ENCODE data around the gene CCDC177.

DNA sequence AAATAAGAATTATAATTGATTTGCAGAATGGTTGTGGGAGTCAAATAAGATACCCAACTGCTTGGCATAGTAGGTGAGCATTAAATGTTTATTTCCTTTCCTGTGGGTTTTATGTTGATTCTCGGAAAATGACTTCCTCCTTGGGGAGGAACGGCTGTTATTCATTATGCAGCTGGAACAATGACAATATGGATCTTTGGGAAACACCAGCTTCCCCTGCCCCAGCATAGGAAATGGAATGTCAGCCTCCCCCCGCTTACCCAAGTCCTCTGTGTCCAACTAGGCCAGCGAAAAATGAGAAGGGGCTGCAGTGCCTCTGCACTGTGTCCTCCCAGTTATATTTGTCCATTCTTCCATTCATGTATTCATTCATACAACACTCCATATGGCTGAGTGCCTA is 11.7 kb upstream of the CCDC177 start:
- TF ChIP-seq CTCF (IDR thresholded peaks at IDR 0.05; ENCODE audit: insufficient read depth, low read length, poor library complexity, severe bottlenecking) (no peak), EZH2phosphoT487 (conservative IDR thresholded peaks at IDR 0.05; ENCODE audit: low read length) (no peak)

Data from SU-DHL-6 (cell line).